GM19351 (cell line): ENCODE data around the gene APBB1.

Experiments used
- ATAC-seq: cut with Tn5 transposase; IDR thresholded peaks from one replicate; pipeline ENCODE4 v1.9.1; 2021; ENCODE audit warnings: mild to moderate bottlenecking, moderate library complexity; ENCODE audit not compliant: unreplicated experiment

Gene APBB1

DNA sequence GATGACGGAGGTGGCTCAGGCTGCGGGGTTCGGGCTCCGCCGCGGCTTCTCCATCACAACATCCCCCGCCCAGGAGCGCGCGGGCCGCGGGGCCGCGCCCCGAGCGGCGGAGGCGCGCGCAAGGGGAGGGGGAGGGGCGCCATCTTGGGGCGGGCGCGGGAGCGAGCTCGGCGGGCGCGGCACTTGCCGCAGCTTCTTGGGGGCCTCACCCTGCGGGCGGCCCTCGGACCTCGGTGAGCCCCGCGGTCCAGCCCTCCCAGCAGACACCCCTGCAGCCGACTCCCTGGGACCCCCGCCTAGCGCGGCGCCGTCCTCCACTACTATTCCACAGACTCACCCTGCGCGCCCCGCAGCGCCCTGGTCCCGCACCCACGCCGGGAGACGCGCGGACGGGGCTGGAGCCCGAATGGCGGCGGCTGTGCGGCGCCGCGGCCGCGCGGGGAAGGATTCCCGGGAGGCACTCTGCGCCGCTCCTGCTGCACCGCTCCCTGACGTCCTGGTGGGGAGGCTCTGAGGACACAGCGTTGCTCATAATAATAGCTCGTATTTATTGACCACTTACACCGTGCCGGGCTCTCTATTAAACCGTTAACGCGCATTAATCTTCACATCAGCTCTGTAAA lies at the start of gene APBB1:
Gene APBB1 (minus strand): TSS at position 86 of the 623 bp plus-strand sequence. CDS start 7,747 bp downstream, outside the sequence.
- peak; percentile 66 for ATAC-seq

DNA sequence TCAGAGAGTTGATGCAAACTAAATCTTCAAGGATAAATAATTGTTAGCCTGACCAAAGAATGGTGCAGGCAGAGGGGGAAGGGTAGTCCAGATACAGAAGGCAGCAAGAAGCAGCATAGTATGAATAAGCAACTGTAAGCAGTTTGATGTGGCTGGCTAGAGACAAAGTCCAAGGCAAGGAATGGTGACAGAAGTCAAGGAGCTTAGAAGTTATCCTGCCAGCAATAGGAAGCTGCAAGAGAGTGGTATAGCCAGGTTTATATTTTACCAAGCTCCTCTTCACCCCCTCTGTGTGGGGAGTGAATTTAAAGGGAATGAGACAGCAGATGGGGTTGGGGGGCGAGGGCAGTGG lies 40.2 kb upstream of the APBB1 start:
- no peak for ATAC-seq

DNA sequence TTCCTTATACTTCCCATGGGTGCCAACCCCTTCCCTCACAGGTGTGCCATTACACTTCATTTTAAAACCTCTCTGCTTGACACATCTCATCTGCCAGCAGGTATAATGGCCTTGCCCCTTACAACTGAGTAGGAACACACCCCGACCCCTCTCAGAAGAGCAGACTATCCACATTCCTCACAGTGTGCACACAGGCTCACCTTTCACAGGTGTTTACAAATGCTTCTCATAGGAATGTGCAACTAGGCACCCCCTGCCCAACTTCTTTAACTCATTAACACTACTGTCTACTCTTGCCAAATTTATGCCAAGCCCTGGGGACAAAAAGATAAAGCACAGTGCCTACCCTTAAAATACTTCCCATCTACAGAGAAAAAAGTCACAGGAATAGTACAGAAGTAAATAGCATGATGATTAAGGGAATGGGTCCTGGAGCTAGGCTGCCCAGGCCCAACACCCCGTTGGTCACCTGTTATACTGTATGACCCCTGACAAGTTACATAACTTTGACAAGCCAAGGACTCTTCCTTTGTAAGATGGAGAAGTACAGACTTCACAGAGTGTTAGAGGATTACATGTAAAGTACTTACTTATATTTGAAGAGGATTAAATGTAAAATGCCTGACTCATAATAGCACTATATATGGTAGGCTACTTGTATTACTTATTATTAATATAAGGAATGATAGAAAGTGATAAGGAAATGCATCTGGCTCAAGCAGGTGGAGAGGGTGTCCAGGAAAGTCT lies 39.6 kb upstream of the APBB1 start:
- ATAC-seq = no peak

DNA sequence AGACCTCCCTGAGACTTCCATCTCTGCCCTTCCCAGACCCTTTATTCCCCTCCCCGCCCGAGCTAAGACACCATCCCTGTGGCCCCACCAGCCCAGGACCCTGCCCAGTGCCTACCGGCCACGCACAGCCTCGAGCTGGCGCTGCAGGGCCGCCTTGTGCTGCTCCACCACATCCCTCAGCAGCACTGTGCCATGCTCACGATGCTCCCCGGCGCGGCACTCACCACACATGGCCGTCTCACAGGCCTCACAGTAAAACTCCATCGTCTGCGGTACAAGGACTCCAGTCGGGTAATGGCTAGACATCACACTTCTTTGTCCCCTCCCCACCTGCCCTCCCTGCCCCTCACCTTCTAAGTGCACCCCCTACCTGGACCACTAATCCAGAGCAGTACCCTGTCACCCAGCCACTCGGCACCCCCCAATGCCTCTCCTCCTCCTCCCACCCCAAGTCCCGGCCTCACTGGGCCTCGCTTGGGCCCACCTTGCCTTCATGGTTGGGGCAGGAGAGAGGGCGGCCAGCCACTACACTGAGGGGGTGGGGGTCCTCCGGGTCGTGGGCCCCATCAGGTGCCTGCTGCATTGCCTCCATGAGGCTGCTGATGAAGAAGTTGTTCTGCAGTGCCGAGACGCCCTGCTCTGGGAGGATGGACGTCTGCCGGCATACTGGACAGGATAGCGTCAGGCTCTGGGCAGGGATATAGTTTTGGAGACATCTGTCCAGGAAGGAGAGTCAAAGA lies 38.9 kb upstream of the APBB1 start:
- ATAC-seq = no peak

DNA sequence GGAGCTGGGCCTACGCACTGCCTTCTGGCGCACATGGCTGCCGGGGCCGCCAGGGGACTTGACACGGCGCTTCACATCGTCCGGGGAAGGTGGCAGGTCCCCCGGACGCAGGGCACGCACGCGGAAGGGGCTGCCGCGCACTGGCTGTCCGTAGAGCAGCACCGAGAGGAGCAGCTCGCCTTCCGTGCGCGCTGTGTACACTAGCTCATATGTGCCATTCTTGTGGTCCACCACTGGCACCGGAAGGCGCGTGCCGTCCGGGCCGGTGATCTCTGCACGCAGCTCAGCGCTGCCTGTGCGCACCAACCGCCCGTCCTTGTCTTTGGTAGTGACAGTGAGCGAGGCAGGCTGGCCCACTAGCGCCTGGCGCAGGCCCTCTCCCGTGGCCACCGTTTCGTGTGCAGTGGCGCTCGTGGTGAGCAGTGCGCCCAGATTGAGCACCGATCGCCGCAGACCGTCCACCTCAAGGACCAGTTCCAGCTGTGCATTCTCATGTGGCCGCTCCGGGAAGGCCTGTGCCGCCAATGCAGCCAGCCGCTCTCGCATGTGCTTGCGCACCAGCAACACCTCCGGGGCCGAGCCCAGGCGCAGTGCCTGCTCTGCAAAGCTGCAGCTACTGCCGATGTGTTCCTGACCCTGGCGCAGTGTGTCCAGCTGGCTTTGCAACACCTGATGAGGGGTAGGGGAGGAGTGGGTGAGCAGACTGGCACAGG lies 37.6 kb upstream of the APBB1 start:
- ATAC-seq = no peak

DNA sequence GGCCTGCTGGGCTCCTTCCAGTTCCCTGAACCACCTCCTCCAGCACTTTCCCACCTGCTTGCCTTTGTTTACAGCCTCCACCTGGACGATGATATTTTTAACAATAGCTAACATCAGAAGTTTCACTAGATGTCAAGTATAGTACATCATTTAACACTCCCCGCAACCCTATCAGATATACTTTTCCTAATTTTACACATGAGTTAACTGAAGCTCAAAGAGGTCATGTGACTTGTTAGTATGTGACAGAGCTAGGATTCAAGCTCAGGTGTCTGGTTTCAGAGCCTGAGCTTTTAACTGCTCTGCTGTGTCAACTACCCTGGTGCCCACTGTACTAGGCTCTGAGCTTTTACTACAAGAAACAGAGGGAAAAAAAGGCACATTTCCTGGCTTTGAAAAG lies 36.2 kb upstream of the APBB1 start:
- no peak for ATAC-seq

DNA sequence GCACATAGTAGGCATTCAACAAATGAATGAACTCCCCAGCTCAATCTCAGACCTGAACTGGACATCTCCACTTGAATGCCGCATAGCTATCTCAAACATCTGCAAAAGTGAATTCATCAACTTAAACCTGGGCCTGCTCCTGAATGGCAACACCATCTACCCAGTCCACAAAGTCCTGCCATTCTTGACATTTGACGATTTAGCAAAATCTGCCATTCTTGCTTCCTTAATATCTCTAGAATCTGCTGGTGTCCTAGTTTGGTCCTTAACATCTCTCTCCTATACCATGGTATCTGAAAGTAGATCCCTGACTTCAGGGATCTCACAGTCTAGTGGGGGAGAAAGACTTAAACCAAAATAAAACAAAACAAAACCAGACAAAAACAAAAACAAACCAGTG lies 34.3 kb upstream of the APBB1 start:
- ATAC-seq = no peak

DNA sequence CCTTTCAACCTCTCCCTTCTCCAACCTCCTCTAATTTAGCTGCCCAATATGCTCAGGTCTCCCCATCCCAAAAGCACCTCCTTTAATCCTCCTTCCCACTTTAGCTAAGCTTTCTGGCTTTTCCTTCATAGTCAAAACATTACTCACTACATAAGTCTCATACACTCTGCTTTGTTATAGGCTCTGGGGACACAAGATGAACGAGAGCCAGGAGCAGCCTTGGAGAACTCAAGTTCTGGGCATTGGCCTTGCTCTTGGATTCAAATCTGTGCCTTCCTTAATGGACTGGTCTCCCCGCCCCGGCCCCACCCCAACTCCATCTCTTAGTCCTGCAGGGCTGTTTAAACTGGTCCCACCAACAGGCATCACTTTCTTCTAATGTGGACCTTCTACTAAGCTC lies 33.3 kb upstream of the APBB1 start:
- no peak for ATAC-seq

DNA sequence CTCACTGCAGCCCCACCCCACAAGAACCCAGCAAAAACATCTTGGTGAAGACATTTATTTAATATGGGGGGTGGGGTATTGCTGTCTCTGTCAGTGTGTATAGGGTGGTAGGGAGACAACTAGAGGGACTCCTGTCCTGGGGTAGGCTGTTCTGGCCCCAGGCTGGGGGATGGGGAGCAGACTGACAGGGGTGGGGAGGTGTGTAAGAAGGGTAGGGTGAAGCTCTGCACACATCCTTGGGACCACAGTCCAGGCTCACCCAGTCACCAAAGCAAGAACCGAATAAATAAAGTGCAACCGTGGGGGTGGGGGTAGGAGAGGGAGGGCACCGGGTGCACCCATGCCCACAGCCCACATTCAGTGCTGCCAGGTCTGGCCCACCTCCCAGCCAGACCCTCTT lies 29.7 kb upstream of the APBB1 start:
- no peak for ATAC-seq

DNA sequence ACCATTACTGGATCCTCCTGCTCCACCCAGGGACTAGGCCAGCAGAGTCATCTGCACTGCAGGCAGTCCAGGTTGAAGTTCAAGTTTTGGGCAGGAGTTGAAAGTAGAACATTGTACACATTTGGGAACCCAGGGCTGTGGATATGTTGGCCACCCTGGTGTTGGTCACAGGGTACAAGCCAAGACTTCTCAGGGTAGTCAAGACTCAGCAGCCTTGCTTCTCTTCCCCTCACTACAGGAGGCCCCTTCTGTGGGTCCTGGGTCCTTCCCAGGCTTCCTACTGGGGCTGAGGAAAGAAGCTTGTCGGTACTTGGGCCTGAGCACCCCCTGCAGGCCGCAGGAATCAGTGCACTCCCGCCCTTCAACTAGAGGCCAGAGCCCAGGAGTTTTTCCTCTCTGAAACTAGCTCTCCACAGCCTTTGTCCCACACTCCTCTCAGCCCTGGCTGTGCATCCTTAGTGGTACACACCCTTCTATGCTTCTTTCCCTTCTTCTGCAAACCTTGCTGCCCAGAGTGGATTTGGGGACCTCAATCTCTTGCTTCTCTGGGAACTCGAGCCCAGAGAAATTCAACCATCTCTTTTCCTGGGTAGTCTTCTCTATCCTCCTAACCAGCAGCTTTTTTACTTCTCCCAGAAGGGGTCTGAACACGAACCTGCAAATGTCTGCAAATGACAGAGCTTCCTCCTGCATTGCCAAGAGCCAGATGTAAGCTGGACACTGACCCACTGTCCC lies 24.5 kb upstream of the APBB1 start:
- peak; percentile 88 for ATAC-seq

DNA sequence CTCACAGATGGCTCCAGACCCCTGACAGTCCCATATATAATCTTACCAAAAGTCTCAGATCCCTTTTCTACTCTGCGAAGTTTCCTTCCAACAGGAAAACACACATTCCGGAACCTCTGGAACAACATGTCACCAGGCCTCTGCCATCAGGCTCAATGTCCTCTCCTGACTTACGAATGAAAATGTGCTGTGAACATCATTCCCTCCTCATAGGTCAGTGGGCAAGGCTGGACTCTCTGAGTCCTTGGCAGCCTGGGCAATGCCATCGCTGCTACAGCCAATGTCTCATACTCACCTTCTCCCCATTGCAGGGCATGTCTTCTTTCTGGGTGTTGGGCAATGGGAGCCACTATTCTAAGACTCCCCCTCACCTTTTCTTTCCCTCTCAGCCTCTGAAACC lies 23.5 kb upstream of the APBB1 start:
- ATAC-seq = no peak

DNA sequence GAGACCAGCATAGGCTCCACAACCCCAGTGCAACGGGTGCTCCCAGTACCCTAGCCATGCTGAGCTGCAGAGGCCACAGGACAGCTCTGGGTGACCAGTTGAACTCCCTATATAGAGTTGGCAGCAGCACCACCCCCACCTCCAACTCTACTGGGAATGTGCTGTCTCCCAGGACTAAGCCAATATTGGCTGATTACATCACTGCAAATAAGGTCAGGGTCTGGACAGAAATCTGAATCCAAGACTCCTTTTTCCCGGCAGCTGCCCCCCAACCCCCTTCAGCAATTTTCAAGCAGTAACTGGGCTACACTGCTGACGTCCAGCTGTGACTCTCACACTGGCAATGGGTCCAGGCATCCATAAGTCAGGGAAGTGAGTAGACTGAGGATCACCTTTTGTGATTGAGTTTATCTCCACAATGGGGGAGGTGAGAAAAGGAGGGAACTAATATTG lies 22.0 kb upstream of the APBB1 start, which contains the start of gene HPX:
Gene HPX (minus strand): TSS at position 82 of the 453 bp plus-strand sequence. CDS start 24 bp downstream, at position 58.
- ATAC-seq = no peak

DNA sequence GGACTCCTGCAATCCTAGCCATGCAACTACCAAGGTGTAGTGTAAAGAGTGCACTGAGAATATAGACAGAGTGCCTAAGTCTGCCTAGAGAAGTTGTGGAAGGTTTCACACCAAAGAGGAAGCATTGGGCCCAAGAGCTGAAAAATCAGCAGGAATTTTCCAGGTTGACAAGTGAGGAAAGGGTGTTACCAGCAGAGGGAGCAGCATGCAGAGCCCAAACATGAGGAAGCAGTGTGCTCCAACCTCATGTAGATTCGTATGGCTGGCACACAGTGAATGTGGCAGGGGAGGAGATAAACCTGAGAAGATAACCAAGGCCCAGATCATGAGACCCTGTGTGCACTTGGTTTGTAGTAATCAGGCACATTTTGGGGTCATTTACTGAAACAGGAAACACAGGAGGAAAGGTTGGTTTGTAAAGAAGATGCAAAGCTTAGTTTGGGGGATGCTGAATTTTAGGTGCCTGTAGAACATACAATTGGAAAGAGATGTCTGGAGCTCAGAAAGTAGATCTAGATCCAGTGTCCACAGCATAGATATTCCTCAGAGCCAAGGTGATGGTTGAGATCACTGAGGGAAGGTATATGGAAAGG lies 20.2 kb upstream of the APBB1 start:
- no peak for ATAC-seq

DNA sequence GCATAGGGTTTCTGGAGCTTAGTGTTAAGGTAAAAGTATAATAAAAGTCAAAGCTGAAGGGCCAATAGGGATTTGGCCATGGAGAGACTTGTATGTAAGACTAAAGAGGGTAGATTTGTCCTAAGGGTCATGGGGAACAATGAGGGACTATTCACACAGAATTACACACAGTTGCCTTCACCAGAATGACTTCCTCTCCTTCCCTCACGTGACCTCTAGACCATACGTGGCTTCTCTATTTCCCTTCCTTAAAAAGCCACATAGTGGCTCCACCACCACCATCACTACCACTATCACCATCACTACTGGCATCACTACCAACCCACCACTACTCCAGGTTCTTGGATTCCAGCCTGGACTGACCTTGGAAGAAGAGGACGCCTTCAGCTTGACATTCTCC lies 19.1 kb upstream of the APBB1 start:
- ATAC-seq = no peak

DNA sequence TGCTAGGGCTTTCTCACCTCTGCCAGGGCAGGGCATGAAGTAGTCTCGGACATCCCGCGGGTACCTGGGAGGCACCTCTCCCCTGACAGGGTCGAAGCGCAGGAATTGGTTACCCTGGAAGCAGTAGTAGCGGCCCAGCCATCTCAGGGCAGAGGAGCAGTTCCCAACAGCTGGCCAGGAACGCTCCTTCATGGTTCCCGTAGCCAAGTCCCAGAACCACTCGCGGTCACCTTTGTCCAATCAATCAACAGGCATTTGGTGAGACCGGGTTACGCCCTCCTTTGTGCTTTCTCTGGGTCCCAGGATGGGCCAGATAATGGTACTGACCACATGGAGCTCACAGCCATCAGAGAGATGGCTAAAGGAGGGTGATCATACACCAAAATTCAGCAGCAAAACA lies 18.5 kb upstream of the APBB1 start:
- ATAC-seq = no peak

DNA sequence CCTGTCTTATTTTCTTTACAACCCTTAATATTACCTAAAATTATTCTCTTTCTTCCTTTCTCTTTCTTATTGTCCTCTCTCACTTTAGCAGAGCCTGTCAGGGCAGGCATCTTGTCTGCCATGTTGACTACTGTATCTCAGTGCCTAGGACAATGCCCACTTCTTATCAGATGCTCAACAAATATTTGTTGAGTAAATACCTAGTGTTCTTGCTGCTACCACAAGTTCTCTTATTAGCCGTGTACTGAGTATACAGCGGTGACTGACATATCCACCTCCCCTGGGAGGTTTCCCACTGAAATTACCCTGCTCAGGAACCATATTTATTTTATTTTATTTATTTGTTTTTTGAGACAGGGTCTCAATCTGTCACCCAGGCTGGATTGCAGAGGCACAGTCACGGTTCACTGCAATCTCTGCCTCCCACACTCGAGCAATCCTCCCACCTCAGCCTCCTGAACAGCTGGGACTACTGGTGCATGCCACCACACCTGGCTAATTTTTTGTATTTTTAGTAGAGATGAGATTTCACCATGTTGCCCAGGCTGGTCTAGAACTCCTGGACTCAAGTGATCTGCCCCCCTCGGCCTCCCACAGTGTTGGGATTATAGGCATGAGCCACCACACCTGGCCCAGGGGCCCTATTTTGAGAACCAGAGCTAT lies 15.2 kb upstream of the APBB1 start:
- ATAC-seq = peak; percentile 48

DNA sequence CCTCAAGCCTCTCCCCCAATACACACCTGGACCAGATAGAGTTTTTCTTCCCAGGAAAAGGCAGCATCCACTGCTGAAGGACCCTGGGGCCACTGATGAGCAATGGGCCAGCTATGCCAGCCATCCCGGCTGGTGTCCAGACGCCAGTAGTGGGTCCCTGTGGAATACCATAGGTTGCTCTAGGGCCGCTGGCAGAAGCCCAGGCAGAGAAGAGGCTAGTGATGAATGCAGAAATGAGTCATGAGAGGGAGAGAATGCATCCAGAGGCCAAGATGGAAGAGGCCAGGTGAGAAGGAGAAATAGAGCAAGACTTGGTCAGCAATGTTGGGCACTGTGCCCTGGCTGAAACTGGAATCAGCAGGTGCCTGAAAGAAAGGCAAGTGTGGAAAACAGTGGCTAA lies 13.0 kb upstream of the APBB1 start:
- no peak for ATAC-seq

DNA sequence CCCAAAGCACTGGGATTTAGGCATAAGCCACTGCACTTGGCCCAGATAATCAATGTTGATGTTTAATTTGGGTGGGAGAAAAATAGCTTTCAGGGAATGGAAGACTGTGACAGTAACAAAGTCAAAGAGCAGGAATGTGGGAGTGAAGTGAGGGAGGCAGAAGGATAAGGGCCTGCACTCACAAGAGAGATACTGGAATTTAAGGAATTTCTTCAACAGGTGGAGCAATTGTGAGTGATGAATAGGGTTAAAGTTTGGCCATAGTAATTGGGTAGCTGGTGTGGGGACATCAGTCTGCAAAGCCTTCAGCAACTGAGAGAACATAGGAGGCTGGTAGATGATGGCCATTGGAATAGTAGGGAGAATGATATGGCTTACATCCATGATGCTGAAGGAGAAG lies 8.6 kb upstream of the APBB1 start:
- ATAC-seq = no peak

DNA sequence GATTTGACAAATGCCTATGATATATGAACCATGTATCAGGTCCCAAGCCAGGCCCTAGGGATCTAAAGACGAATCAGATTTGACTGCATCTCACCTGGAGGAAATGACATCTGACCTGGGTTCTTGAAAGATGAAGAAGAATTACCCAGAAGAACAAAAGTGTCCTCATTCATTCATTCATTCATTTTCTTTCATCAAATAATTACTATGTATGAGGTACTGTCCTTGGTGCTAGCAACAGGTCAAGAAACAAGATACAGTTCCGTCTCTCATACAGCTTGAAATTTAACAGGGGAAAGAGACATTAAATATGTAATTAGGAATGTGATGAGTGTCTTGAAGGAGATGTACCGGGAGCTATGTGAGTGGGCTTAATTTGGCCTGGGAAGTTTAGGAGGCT lies 1.8 kb upstream of the APBB1 start:
- ATAC-seq = no peak

DNA sequence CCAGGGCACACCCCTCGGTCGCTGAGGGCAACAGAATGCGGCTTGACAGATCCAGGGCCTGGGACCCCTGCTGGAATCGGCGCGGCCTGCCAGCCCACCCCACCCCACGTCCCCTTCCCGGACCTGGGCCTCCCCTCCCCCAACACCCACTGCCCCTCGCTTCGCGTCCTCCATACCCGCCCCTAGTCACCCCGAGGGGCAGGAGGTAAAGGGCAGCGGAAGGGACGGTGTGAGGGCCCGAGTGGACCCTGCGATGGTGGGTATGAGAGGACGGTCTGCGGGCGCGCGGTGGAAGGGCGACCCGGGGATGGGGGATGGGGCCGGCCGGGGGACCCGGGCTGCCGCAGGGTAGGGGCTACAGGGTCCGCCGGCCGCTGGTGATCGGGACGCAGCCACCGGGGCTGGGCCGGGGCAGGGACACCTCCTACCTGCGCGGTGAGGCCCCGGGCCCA lies 311 bp downstream of the APBB1 start:
- no peak for ATAC-seq
